Measurements from ENCODE around the gene SPINK5.

Gene SPINK5

GRCh38 chr5:148177207-148177606 is 113.4 kb downstream of the SPINK5 start:
- H3K27ac ChIP-seq (ENCODE audit: low read depth, low read length): no peak overlapping the region
- no peak overlapping the region for H3K4me3 ChIP-seq (ENCODE audit: low read depth, low read length)
- H3K9ac ChIP-seq (ENCODE audit: low read length): no peak overlapping the region
- H3K4me1 ChIP-seq (ENCODE audit: control insufficient read depth, insufficient read depth, low read length): no peaks in the 10 kb centered on the region
- H3K9me3 ChIP-seq (ENCODE audit: control insufficient read depth, insufficient read depth, low read depth, low read length): no peaks in the 10 kb centered on the region
- H3K27me3 ChIP-seq (ENCODE audit: control insufficient read depth, insufficient read depth, low read length): no peaks in the 10 kb centered on the region
- no peaks in the 10 kb centered on the region for H3K36me3 ChIP-seq (ENCODE audit: control insufficient read depth, insufficient read depth, low read length)

GRCh38 chr5:148179234-148179824 is 115.5 kb downstream of the SPINK5 start:
- H3K9me3 ChIP-seq (ENCODE audit: control insufficient read depth, insufficient read depth, low read depth, low read length): no peaks in the 10 kb centered on the region
- H3K4me3 ChIP-seq (ENCODE audit: low read depth, low read length): no peak overlapping the region
- no peak overlapping the region for H3K9ac ChIP-seq (ENCODE audit: low read length)
- no peaks in the 10 kb centered on the region for H3K36me3 ChIP-seq (ENCODE audit: control insufficient read depth, insufficient read depth, low read length)
- no peak overlapping the region for H3K27ac ChIP-seq (ENCODE audit: low read depth, low read length)
- H3K4me1 ChIP-seq (ENCODE audit: control insufficient read depth, insufficient read depth, low read length): no peaks in the 10 kb centered on the region
- no peaks in the 10 kb centered on the region for H3K27me3 ChIP-seq (ENCODE audit: control insufficient read depth, insufficient read depth, low read length)

- Histone ChIP-seq H3K27me3 (ENCODE audit: control insufficient read depth, insufficient read depth, low read length) (no peaks in the 10 kb centered on the region), H3K4me1 (ENCODE audit: control insufficient read depth, insufficient read depth, low read length) (no peaks in the 10 kb centered on the region), H3K36me3 (ENCODE audit: control insufficient read depth, insufficient read depth, low read length) (no peaks in the 10 kb centered on the region), H3K9ac (ENCODE audit: low read length) (no peak overlapping the region), H3K4me3 (ENCODE audit: low read depth, low read length) (no peak overlapping the region), H3K9me3 (ENCODE audit: control insufficient read depth, insufficient read depth, low read depth, low read length) (no peaks in the 10 kb centered on the region), H3K27ac (ENCODE audit: low read depth, low read length) (no peak overlapping the region)
Observed at GRCh38 chr5:148186248-148187003, 122.6 kb downstream of the SPINK5 start.
